DND-41 (cell line): ENCODE results near the gene PPP1R18.

Source experiments
- ATAC-seq: fragments of 200-7000 bp; cut with Tn5 transposase; 3 replicates; pipeline ENCODE4 v1.9.1; 2021; ENCODE audit warnings: low read depth; ENCODE audit not compliant: insufficient read depth
- DNase-seq: peaks from one replicate; pipeline ENCODE4 v3.0.0-alpha.2; 2020
- H2AFZ ChIP-seq: 2 replicates; pipeline ENCODE4 v1.6.0; 2012; ENCODE audit warnings: low read depth, low read length
- H3K27ac ChIP-seq: 2 replicates; pipeline ENCODE4 v1.5.1; 2012; ENCODE audit warnings: low read length, inconsistent platforms
- H3K27me3 ChIP-seq: fragments of 200-600 bp; sonication (generic); 2 replicates; pipeline ENCODE4 v1.6.0; 2012; ENCODE audit warnings: low read length, mild to moderate bottlenecking, inconsistent platforms; ENCODE audit not compliant: insufficient read depth, poor library complexity
- H3K36me3 ChIP-seq: 2 replicates; pipeline ENCODE4 v1.5.1; 2012; ENCODE audit warnings: low read length, inconsistent platforms; ENCODE audit not compliant: insufficient read depth
- H3K4me1 ChIP-seq: 2 replicates; pipeline ENCODE4 v1.5.1; 2012; ENCODE audit warnings: mild to moderate bottlenecking, low read length; ENCODE audit not compliant: insufficient read depth
- H3K4me2 ChIP-seq: 2 replicates; pipeline ENCODE4 v1.6.0; 2012; ENCODE audit warnings: mild to moderate bottlenecking, moderate library complexity, low read length, inconsistent platforms; ENCODE audit not compliant: insufficient read depth
- H3K4me3 ChIP-seq, 2 experiments: fragments of 200-600 bp in 1 of 2; shearing (Covaris generic) in 1 of 2; 2 replicates each; pipeline ENCODE4 v1.5.1; 2012 to 2016; ENCODE audit warnings: inconsistent platforms in 2 of 2, low read length in 2 of 2, mild to moderate bottlenecking in 2 of 2, low read depth in 1 of 2, moderate library complexity in 1 of 2
- H3K79me2 ChIP-seq: 2 replicates; pipeline ENCODE4 v1.6.0; 2012; ENCODE audit warnings: low read length, inconsistent platforms; ENCODE audit not compliant: insufficient read depth
- H3K9ac ChIP-seq: 2 replicates; pipeline ENCODE4 v1.6.0; 2012; ENCODE audit warnings: low read depth, mild to moderate bottlenecking, inconsistent platforms, low read length, moderate library complexity
- H3K9me3 ChIP-seq: 2 replicates; pipeline ENCODE4 v1.5.1; 2012; ENCODE audit warnings: low read length, moderate library complexity, mild to moderate bottlenecking, inconsistent platforms; ENCODE audit not compliant: insufficient read depth, severe bottlenecking
- H4K20me1 ChIP-seq: 2 replicates; pipeline ENCODE4 v1.6.0; 2012; ENCODE audit warnings: low read length; ENCODE audit not compliant: insufficient read depth
- CTCF ChIP-seq: IDR thresholded peaks from 2 replicates; pipeline ENCODE4 v1.5.1; 2012; ENCODE audit warnings: borderline replicate concordance, low read length, moderate library complexity, mild to moderate bottlenecking; ENCODE audit not compliant: poor library complexity, severe bottlenecking; ENCODE audit errors: extremely low read depth
- EZH2 ChIP-seq: IDR thresholded peaks from 3 replicates; pipeline ENCODE4 v1.6.1; 2012; ENCODE audit warnings: borderline replicate concordance, low read depth, mild to moderate bottlenecking, moderate library complexity, low read length, inconsistent platforms; ENCODE audit not compliant: severe bottlenecking

The PPP1R18 gene

DNA sequence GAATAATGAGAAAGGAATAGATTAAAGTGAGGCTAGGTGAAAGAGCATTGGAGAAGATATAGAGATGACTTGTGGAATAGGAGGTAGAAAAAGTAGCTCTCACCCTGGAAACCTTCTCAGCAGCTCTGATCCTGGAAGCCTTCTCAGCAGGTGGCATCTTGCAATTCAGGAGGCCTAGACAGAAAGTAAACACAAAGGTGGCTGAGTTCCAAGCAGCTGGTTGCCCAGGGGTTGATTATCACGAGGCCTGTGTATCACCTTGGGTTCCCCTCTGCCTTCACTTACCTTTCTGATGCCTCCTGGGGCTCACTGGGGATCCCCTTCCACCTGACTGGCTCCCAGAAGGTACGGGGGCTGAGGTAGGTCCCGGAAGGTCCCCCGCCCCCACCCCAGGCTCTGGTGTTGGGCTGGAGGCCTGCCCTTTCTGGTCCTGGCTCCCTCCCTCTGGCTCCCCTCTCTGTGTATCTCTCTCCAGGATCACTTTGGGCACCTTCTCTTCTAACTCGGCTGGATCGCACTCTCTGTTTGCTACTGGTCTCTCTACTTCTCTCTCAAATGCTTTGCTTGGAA is 20.9 kb upstream of the PPP1R18 start:
- Histone ChIP-seq H3K4me3 (no peak overlapping the region), H3K4me2 (no peak overlapping the region), H4K20me1 (no peaks in the 10 kb centered on the region), H3K27ac (no peak overlapping the region), H3K4me1 (no peaks in the 10 kb centered on the region), H3K27me3 (no peaks in the 10 kb centered on the region), H3K79me2 (no peaks in the 10 kb centered on the region), H3K9ac (no peak overlapping the region; the same call in 1 of the 2 replicates), H3K36me3 (peaks cover 79% of the 10 kb centered on the region), H2AFZ (no peak overlapping the region), H3K9me3 (no peaks in the 10 kb centered on the region)
- DNase-seq, result no peak
- TF ChIP-seq EZH2 (no peak), CTCF (no peak)
- ATAC-seq, result no peak

DNA sequence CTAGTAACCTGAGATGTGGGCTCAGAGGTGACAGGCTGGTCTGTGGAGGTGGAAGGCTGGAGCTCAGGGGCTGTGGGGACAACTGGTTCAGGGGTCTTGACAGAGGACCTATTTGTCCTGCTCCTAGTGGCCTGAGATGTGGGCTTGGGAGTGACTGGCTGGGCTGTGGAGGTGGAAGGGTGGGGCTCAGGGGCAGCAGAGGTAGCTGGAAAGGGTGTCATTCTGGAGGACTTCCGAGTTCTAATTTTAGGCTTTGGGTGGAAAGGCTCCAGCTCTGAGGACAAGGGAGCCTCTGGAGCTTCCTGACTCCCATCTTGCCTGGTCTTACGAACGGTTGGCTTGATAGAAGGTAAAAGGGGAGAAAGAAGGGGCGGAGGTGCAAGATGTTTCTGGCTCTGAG is 19.2 kb upstream of the PPP1R18 start:
- H3K4me2 ChIP-seq, result no peak overlapping the region
- no peaks in the 10 kb centered on the region for H3K79me2 ChIP-seq
- no peak overlapping the region for H3K27ac ChIP-seq
- H3K27me3 ChIP-seq, result no peaks in the 10 kb centered on the region
- H3K9me3 ChIP-seq, result no peaks in the 10 kb centered on the region
- ATAC-seq (no peak), DNase-seq (no peak)
- no peak for TF ChIP-seq CTCF
- TF ChIP-seq EZH2, result no peak
- H2AFZ ChIP-seq, result no peak overlapping the region
- peaks cover 64% of the 10 kb centered on the region for H3K36me3 ChIP-seq
- no peak overlapping the region for H3K9ac ChIP-seq
- H3K4me1 ChIP-seq, result no peaks in the 10 kb centered on the region
- no peak overlapping the region for H3K4me3 ChIP-seq
- H4K20me1 ChIP-seq, result no peaks in the 10 kb centered on the region

DNA sequence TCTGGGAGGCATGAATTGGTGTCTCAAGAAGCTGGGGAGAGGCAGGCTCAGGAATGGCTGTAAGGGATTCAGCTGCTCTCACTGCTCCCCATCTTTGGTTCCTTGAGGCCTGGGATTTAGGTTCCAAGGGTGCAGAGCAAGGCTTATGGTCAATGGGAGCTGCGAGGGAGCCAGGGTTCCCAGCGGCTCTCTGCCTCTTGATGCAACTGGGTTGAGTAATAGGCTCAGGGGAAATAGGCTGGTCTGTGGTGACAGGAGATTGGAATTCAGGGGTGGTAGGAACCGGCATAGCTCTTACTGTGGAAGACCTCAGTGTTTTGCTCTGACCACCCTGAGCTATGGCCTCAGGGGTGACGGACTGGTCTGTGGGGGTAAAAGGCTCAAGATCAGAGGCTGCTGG is 17.4 kb upstream of the PPP1R18 start:
- H3K36me3 ChIP-seq, result peaks cover 63% of the 10 kb centered on the region
- no peak overlapping the region for H3K4me3 ChIP-seq
- H3K27ac ChIP-seq, result no peak overlapping the region
- H4K20me1 ChIP-seq, result no peaks in the 10 kb centered on the region
- no peaks in the 10 kb centered on the region for H3K27me3 ChIP-seq
- no peak for ATAC-seq
- no peak overlapping the region for H2AFZ ChIP-seq
- H3K4me1 ChIP-seq, result no peaks in the 10 kb centered on the region
- TF ChIP-seq CTCF (no peak), EZH2 (no peak)
- H3K9me3 ChIP-seq, result no peaks in the 10 kb centered on the region
- H3K79me2 ChIP-seq, result no peaks in the 10 kb centered on the region
- H3K4me2 ChIP-seq, result no peak overlapping the region
- H3K9ac ChIP-seq, result no peak overlapping the region
- DNase-seq, result no peak

GRCh38 chr6:30703011-30703410 is 16.6 kb upstream of the PPP1R18 start:
- Histone ChIP-seq H4K20me1 (no peaks in the 10 kb centered on the region), H3K9me3 (no peaks in the 10 kb centered on the region), H3K36me3 (peaks cover 58% of the 10 kb centered on the region), H2AFZ (no peak overlapping the region), H3K79me2 (no peaks in the 10 kb centered on the region), H3K27me3 (no peaks in the 10 kb centered on the region), H3K4me2 (no peak overlapping the region), H3K9ac (no peak overlapping the region), H3K4me3 (no peak overlapping the region), H3K27ac (no peak overlapping the region), H3K4me1 (no peaks in the 10 kb centered on the region)
- DNase-seq (no peak), ATAC-seq (no peak)
- TF ChIP-seq EZH2 (no peak), CTCF (no peak)
